ENCODE data around the gene ZNF628.

DNA sequence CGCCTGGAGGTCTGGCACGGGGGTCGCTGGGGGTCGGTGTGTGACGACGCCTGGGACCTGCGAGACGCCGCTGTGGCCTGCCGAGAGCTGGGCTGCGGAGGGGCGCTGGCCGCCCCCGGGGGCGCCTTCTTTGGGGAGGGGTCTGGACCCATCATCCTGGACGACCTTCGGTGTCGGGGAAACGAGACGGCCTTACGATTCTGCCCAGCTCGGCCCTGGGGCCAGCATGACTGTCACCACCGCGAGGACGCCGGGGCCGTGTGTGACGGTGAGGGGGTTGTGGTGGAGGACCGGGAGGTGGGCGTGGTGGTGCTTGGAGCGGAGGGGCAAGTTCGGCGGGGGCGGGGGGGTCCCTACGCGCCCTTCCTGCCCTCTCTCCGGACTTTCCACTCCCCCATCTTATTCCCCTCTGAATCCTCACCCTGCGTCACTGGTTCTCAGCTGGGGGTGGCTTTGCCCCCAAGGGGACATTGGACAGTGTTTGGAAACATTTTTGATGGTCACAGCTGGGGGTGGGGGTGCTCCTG is 17.3 kb downstream of the ZNF628 start:
- no peak for TF ChIP-seq EZH2 (IDR thresholded peaks at IDR 0.05; ENCODE audit: borderline replicate concordance, insufficient read depth, low read depth, low read length, poor library complexity, severe bottlenecking)
- TF ChIP-seq, protein P1, sequence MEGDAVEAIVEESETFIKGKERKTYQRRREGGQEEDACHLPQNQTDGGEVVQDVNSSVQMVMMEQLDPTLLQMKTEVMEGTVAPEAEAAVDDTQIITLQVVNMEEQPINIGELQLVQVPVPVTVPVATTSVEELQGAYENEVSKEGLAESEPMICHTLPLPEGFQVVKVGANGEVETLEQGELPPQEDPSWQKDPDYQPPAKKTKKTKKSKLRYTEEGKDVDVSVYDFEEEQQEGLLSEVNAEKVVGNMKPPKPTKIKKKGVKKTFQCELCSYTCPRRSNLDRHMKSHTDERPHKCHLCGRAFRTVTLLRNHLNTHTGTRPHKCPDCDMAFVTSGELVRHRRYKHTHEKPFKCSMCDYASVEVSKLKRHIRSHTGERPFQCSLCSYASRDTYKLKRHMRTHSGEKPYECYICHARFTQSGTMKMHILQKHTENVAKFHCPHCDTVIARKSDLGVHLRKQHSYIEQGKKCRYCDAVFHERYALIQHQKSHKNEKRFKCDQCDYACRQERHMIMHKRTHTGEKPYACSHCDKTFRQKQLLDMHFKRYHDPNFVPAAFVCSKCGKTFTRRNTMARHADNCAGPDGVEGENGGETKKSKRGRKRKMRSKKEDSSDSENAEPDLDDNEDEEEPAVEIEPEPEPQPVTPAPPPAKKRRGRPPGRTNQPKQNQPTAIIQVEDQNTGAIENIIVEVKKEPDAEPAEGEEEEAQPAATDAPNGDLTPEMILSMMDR (IDR thresholded peaks at IDR 0.05) = no peak
